ENCODE measurements around the gene ZSWIM4.
"Not testable (repeated sequence)": the region's sequence is repeated elsewhere in the genome, so short reads cannot be mapped to it uniquely, and the experiment has no call there.

The ZSWIM4 gene

GRCh38 chr19:13794757-13795589, at the start of gene ZSWIM4:
ZSWIM4 (plus strand) TSS chr19:13795443; CDS start chr19:13795649, 206 bp downstream.
- Histone ChIP-seq H4K20me1 (peaks cover 0 to 12% (median 4%) of the 10 kb centered on the region in 11 experiments; a peak in 4 of 22 replicates), H3K36me3 (peaks cover 0 to 18% (median 6%) of the 10 kb centered on the region in 11 experiments; a peak in 10 of 22 replicates), H3K4me3 (peak within 1 kb of the TSS; percentile 90 to 99 (median 98)), H3K27me3 (no peaks in the 10 kb centered on the region), H3K27ac (peak within 1 kb of the TSS; percentile 89 to 96 (median 94)), H3K4me2 (peak within 1 kb of the TSS; percentile 92 to 99 (median 98)), H3K9ac (peak within 1 kb of the TSS; percentile 90 to 98 (median 94)), H3K4me1 (peaks cover 34 to 66% (median 52%) of the 10 kb centered on the region in 10 experiments), H3K9me3 (replicated peaks in 1 of 11) (no peaks in the 10 kb centered on the region)
- TF ChIP-seq Cebpa-rat (IDR thresholded peaks at IDR 0.05), result no peak

- H3K4me2 ChIP-seq, result peak overlapping the region in 10 of 11 experiments; percentile 21 to 92 (median 38); a peak in 18 of 22 replicates
- peaks cover 0 to 25% (median 4%) of the 10 kb centered on the region in 11 experiments; a peak in 8 of 22 replicates for H4K20me1 ChIP-seq
- H3K27ac ChIP-seq, result peak overlapping the region in 4 of 11 experiments; percentile 24 to 90 (median 85); a peak in 5 of 22 replicates
- peaks cover 13 to 50% (median 25%) of the 10 kb centered on the region in 10 experiments for H3K4me1 ChIP-seq
- peaks cover 12 to 36% (median 20%) of the 10 kb centered on the region in 11 experiments for H3K36me3 ChIP-seq
- no peaks in the 10 kb centered on the region for H3K27me3 ChIP-seq
- peak overlapping the region in 1 of 11 experiments; percentile 92; a peak in 1 of 22 replicates for H3K9ac ChIP-seq
- H3K4me3 ChIP-seq, result peak overlapping the region; percentile 71 to 96 (median 92)
- peaks cover 0 to 9% (median 6%) of the 10 kb centered on the region in 11 experiments; a peak in 13 of 22 replicates for H3K9me3 ChIP-seq (replicated peaks in 1 of 11)
- TF ChIP-seq Cebpa-rat (IDR thresholded peaks at IDR 0.05), result no peak
These were observed 48.2 kb upstream of the ZSWIM4 start for GRCh38 chr19:13747098-13747453.

GRCh38 chr19:13748169-13748828, 46.9 kb upstream of the ZSWIM4 start:
- TF ChIP-seq Cebpa-rat (IDR thresholded peaks at IDR 0.05), result no peak
- Histone ChIP-seq H3K27ac (peak overlapping the region; percentile 76 to 90 (median 84)), H3K4me2 (peak overlapping the region; percentile 82 to 98 (median 96)), H3K9ac (peak overlapping the region; percentile 82 to 92 (median 90)), H3K27me3 (no peaks in the 10 kb centered on the region), H3K4me1 (peaks cover 15 to 58% (median 29%) of the 10 kb centered on the region in 10 experiments), H3K36me3 (peaks cover 23 to 39% (median 32%) of the 10 kb centered on the region in 11 experiments), H3K4me3 (peak overlapping the region; percentile 71 to 96 (median 92)), H3K9me3 (replicated peaks in 1 of 11) (peaks cover 0 to 9% (median 6%) of the 10 kb centered on the region in 11 experiments; a peak in 13 of 22 replicates), H4K20me1 (peaks cover 0 to 25% (median 7%) of the 10 kb centered on the region in 11 experiments; a peak in 9 of 22 replicates)

- Histone ChIP-seq H3K27me3 (no peaks in the 10 kb centered on the region), H3K4me3 (no peak overlapping the region), H3K4me1 (peaks cover 15 to 52% (median 25%) of the 10 kb centered on the region in 10 experiments), H3K9me3 (replicated peaks in 1 of 11) (peaks cover 0 to 9% (median 6%) of the 10 kb centered on the region in 11 experiments; a peak in 13 of 22 replicates), H3K4me2 (no peak overlapping the region), H3K27ac (no peak overlapping the region), H4K20me1 (peaks cover 0 to 25% (median 7%) of the 10 kb centered on the region in 11 experiments; a peak in 11 of 22 replicates), H3K36me3 (peaks cover 55 to 70% (median 63%) of the 10 kb centered on the region in 11 experiments), H3K9ac (no peak overlapping the region)
- TF ChIP-seq Cebpa-rat (IDR thresholded peaks at IDR 0.05), result no peak
These were observed 43.8 kb upstream of the ZSWIM4 start for GRCh38 chr19:13751436-13751835.

GRCh38 chr19:13753622-13754021, 41.6 kb upstream of the ZSWIM4 start:
- not testable (repeated sequence) for H3K27me3 ChIP-seq
- H3K36me3 ChIP-seq, result peaks cover 77 to 92% (median 85%) of the 10 kb centered on the region in 11 experiments

GRCh38 chr19:13756210-13756609, 39.0 kb upstream of the ZSWIM4 start:
- Histone ChIP-seq H3K27me3 (no peaks in the 10 kb centered on the region), H3K36me3 (peaks cover 94 to 100% (median 98%) of the 10 kb centered on the region in 11 experiments), H3K4me1 (peaks cover 0 to 27% (median 2%) of the 10 kb centered on the region in 10 experiments; a peak in 8 of 20 replicates), H3K9me3 (replicated peaks in 1 of 11) (no peaks in the 10 kb centered on the region), H3K4me2 (no peak overlapping the region), H3K9ac (no peak overlapping the region), H3K4me3 (no peak overlapping the region), H3K27ac (no peak overlapping the region), H4K20me1 (peaks cover 0 to 26% (median 5%) of the 10 kb centered on the region in 11 experiments; a peak in 9 of 22 replicates)
- TF ChIP-seq Cebpa-rat (IDR thresholded peaks at IDR 0.05), result no peak

More at GRCh38 chr19:13753622-13754021, 41.6 kb upstream of the ZSWIM4 start:
- not testable (repeated sequence) for H3K4me3 ChIP-seq; H3K4me2 ChIP-seq; H3K9me3 ChIP-seq (replicated peaks in 1 of 11); H3K9ac ChIP-seq; H3K27ac ChIP-seq
- peaks cover 0 to 22% (median 11%) of the 10 kb centered on the region in 11 experiments; a peak in 12 of 22 replicates for H4K20me1 ChIP-seq
- H3K4me1 ChIP-seq, result peaks cover 11 to 49% (median 21%) of the 10 kb centered on the region in 10 experiments

GRCh38 chr19:13757805-13758772, 37.2 kb upstream of the ZSWIM4 start:
- Histone ChIP-seq H3K27ac (no peak overlapping the region), H3K4me3 (no peak overlapping the region), H3K9ac (no peak overlapping the region), H3K36me3 (peaks cover 96 to 100% (median 100%) of the 10 kb centered on the region in 11 experiments), H3K27me3 (no peaks in the 10 kb centered on the region), H3K4me2 (no peak overlapping the region), H4K20me1 (peaks cover 0 to 19% (median 5%) of the 10 kb centered on the region in 11 experiments; a peak in 6 of 22 replicates), H3K4me1 (peaks cover 0 to 19% (median under 1%) of the 10 kb centered on the region in 10 experiments; a peak in 8 of 20 replicates), H3K9me3 (replicated peaks in 1 of 11) (no peaks in the 10 kb centered on the region)
- no peak for TF ChIP-seq Cebpa-rat (IDR thresholded peaks at IDR 0.05)

GRCh38 chr19:13758795-13759194, 36.4 kb upstream of the ZSWIM4 start:
- H3K27ac ChIP-seq, result no peak overlapping the region
- H3K9ac ChIP-seq, result no peak overlapping the region
- peaks cover 0 to 19% (median 5%) of the 10 kb centered on the region in 11 experiments; a peak in 6 of 22 replicates for H4K20me1 ChIP-seq
- H3K36me3 ChIP-seq, result peaks cover 91 to 99% (median 95%) of the 10 kb centered on the region in 11 experiments
- no peaks in the 10 kb centered on the region for H3K27me3 ChIP-seq
- H3K4me1 ChIP-seq, result peaks cover 0 to 17% (median 2%) of the 10 kb centered on the region in 10 experiments; a peak in 9 of 20 replicates
- no peak overlapping the region for H3K4me3 ChIP-seq
- TF ChIP-seq Cebpa-rat (IDR thresholded peaks at IDR 0.05), result no peak
- no peak overlapping the region for H3K4me2 ChIP-seq
- no peaks in the 10 kb centered on the region for H3K9me3 ChIP-seq (replicated peaks in 1 of 11)

Data from BLaER1 treated with 17β-estradiol and CSF1 and Interleukin-3, amounts not matched to agents 10 nM and 100 nM (cell line).